Measurements from ENCODE around the gene IL27RA. TPM values are rescaled to one million over a fixed set of nuclear protein-coding genes. Genes with fewer than 3 reads are reported as not detected.
A peak's percentile ranks its signal among the peaks of the same experiment; 100 is the strongest.

IL27RA gene
- total RNA-seq, 2 donors from 2014 or later, result 3.5 to 3.7 TPM

GRCh38 chr19:14101003-14101545, 69.5 kb downstream of the IL27RA start:
- no peak for DNase-seq (ENCODE audit: low spot score)
- no peaks in the 10 kb centered on the region for H3K9me3 ChIP-seq
- no peak overlapping the region for H3K27ac ChIP-seq
- TF ChIP-seq CTCF (IDR thresholded peaks at IDR 0.05), result no peak
- peaks cover 0 to 15% of the 10 kb centered on the region in 2 donors for H3K4me1 ChIP-seq
- no peaks in the 10 kb centered on the region for H3K27me3 ChIP-seq
- peaks cover 82% of the 10 kb centered on the region for H3K36me3 ChIP-seq
- H3K4me3 ChIP-seq, result no peak overlapping the region

- no peaks in the 10 kb centered on the region for H3K27me3 ChIP-seq
- peaks cover 75% of the 10 kb centered on the region for H3K36me3 ChIP-seq
- TF ChIP-seq CTCF (IDR thresholded peaks at IDR 0.05), result no peak
- peaks cover 0 to 20% of the 10 kb centered on the region in 2 donors for H3K4me1 ChIP-seq
- no peak overlapping the region for H3K4me3 ChIP-seq
- peak overlapping the region in 1 of 2 donors; percentile 27 for H3K27ac ChIP-seq
- no peaks in the 10 kb centered on the region for H3K9me3 ChIP-seq
- DNase-seq (ENCODE audit: low spot score), result no peak
These were observed 70.6 kb downstream of the IL27RA start for GRCh38 chr19:14102102-14102696.

- no peak for TF ChIP-seq CTCF (IDR thresholded peaks at IDR 0.05)
- H3K36me3 ChIP-seq, result peaks cover 70% of the 10 kb centered on the region
- no peak overlapping the region for H3K4me3 ChIP-seq
- DNase-seq (ENCODE audit: low spot score), result no peak
- H3K4me1 ChIP-seq, result peaks cover 0 to 25% of the 10 kb centered on the region in 2 donors
- H3K27ac ChIP-seq, result peak overlapping the region in 1 of 2 donors; percentile 27
- H3K9me3 ChIP-seq, result no peaks in the 10 kb centered on the region
- H3K27me3 ChIP-seq, result no peaks in the 10 kb centered on the region
These were observed 71.2 kb downstream of the IL27RA start for GRCh38 chr19:14102756-14103155.

Other genes starting within 250 kb of the IL27RA start
- gene ZSWIM4, start 236.3 kb upstream of the IL27RA start, total RNA-seq, result 1 to 10 TPM; 5.7 to 9.8 TPM
- not detected for gene NANOS3, start 154.6 kb upstream of the IL27RA start, total RNA-seq
- gene BRME1, start 125.6 kb upstream of the IL27RA start, total RNA-seq, result under 1 TPM; 0.28 to 0.70 TPM
- 10 to 100 TPM; 16.1 to 22.6 TPM for gene CC2D1A, start 125.6 kb upstream of the IL27RA start, total RNA-seq
- gene PODNL1, start 93.3 kb upstream of the IL27RA start, total RNA-seq, result 1 to 10 TPM in 1 of 2 donors, under 1 TPM in 1; 0.47 to 1.1 TPM
- 10 to 100 TPM; 10.6 to 12.2 TPM for gene DCAF15, start 79.3 kb upstream of the IL27RA start, total RNA-seq
- gene RFX1, start 25.4 kb upstream of the IL27RA start, total RNA-seq, result 1 to 10 TPM; 3.2 to 5.2 TPM
- gene RLN3, start 3.6 kb upstream of the IL27RA start, total RNA-seq, result not detected
- gene PALM3, start 30.3 kb downstream of the IL27RA start, total RNA-seq, result under 1 TPM; 0.28 to 0.37 TPM
- 10 to 100 TPM in 1 of 2 donors, 1 to 10 TPM in 1; 8.7 to 12.1 TPM for gene MISP3, start 41.0 kb downstream of the IL27RA start, total RNA-seq
- gene C19orf67, start 54.0 kb downstream of the IL27RA start, total RNA-seq, result not detected
- 10 to 100 TPM; 20.2 to 38.2 TPM for gene SAMD1, start 59.0 kb downstream of the IL27RA start, total RNA-seq
- 100 to 1,000 TPM; 144 to 185 TPM for gene PRKACA, start 86.0 kb downstream of the IL27RA start, total RNA-seq
- 1 to 10 TPM in 1 of 2 donors, under 1 TPM in 1; 0.43 to 1.4 TPM for gene ASF1B, start 104.8 kb downstream of the IL27RA start, total RNA-seq
- 10 to 100 TPM; 21.0 to 31.2 TPM for gene ADGRL1, start 174.4 kb downstream of the IL27RA start, total RNA-seq

Data from right atrium auricular region (tissue), 2 donors.